ENCODE data around the gene IFT80. TPM values are rescaled to one million over a fixed set of nuclear protein-coding genes. Genes with fewer than 3 reads are reported as not detected.

Gene IFT80
- total and polyA plus RNA-seq, 2 experiments from 2014 or later: 14.1 to 33.0 TPM

- peaks cover 4% of the 10 kb centered on the region; the same call in 1 of the 2 replicates for H4K20me1 ChIP-seq (replicated peaks; ENCODE audit: insufficient read depth)
- H3K9me2 ChIP-seq (ENCODE audit: insufficient read depth): no peaks in the 10 kb centered on the region
- no peaks in the 10 kb centered on the region for H3K27me3 Mint-ChIP-seq (ENCODE audit: insufficient read depth, low read depth, poor library complexity)
- DNase-seq (ENCODE audit: low spot score) (no peak), ATAC-seq (no peak)
- no peaks in the 10 kb centered on the region for H3K27me3 ChIP-seq (ENCODE audit: insufficient read depth)
- no peak overlapping the region for H2AFZ ChIP-seq
- no peak overlapping the region for H3K27ac Mint-ChIP-seq
- no peak overlapping the region for H3K4me2 ChIP-seq
- no peak overlapping the region for H3K27ac ChIP-seq (ENCODE audit: low read depth)
- no peaks in the 10 kb centered on the region for H3K79me2 ChIP-seq (replicated peaks; ENCODE audit: insufficient read depth)
- peaks cover 5% of the 10 kb centered on the region; the same call in 1 of the 3 replicates for H3K4me1 Mint-ChIP-seq
- no peaks in the 10 kb centered on the region for H3K36me3 ChIP-seq (ENCODE audit: insufficient read depth)
- no peak overlapping the region for H3K4me3 ChIP-seq
- no peaks in the 10 kb centered on the region for H3F3A ChIP-seq (replicated peaks; ENCODE audit: low read depth)
- no peaks in the 10 kb centered on the region for H3K9me3 Mint-ChIP-seq
- no peaks in the 10 kb centered on the region for H3K36me3 Mint-ChIP-seq (ENCODE audit: low read depth)
- peaks cover 10% of the 10 kb centered on the region for H3K4me1 ChIP-seq (ENCODE audit: insufficient read depth)
- no peak for TF ChIP-seq ETS1 (IDR thresholded peaks at IDR 0.05)
- TF ChIP-seq ZNF331 (CRISPR knock-in tag; IDR thresholded peaks at IDR 0.05; ENCODE audit: low read depth): no peak
- TF ChIP-seq CTCF (conservative IDR thresholded peaks at IDR 0.05; ENCODE audit: low read depth in 2 of 2): no peak
- TF ChIP-seq EZH2 (IDR thresholded peaks at IDR 0.05; ENCODE audit: low read depth, unreplicated experiment): no peak
- no peak for TF ChIP-seq JUNB (IDR thresholded peaks at IDR 0.05; ENCODE audit: unreplicated experiment)
- no peak for TF ChIP-seq CREB1 (CRISPR knock-in tag; IDR thresholded peaks at IDR 0.05; ENCODE audit: low read depth)
- TF ChIP-seq STAT1 (IDR thresholded peaks at IDR 0.05; ENCODE audit: unreplicated experiment): no peak
- TF ChIP-seq REST (IDR thresholded peaks at IDR 0.05; ENCODE audit: unreplicated experiment): no peak
- TF ChIP-seq NANOG (IDR thresholded peaks at IDR 0.05; ENCODE audit: borderline replicate concordance): no peak
- no peak for TF ChIP-seq ZNF462 (CRISPR knock-in tag; IDR thresholded peaks at IDR 0.05)
- no peak for TF ChIP-seq POLR2AphosphoS5 (IDR thresholded peaks at IDR 0.05; ENCODE audit: low read depth)
- TF ChIP-seq ZNF114 (CRISPR knock-in tag; IDR thresholded peaks at IDR 0.05): no peak
- no peak for TF ChIP-seq EZH2phosphoT487 (IDR thresholded peaks at IDR 0.05; ENCODE audit: unreplicated experiment)
- no peak overlapping the region for H3K4me3 Mint-ChIP-seq
Observed at GRCh38 chr3:160331127-160331937, 67.7 kb downstream of the IFT80 start.

Measured in GM23338 (cell line).